ENCODE results near the gene FRMD4A.

DNA sequence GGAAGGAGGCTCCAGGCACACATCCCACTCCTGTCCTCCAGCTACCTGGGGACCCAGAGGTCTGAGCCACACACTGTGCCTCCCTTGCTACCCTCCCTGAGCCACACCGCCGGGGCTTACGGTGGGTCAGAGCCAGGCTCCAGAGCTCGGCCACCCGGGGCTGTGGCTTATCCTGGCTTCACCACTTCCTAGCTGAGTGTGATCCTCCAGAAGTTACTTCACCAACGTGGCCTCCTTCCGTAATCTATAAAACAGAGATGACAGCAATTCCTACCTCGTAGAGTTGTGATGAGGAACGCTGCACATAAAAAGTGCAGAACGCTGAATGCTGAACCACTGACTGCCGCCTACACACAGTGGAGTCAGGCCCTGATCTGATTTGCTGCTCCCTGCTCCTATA, 458.9 kb downstream of the FRMD4A start:
- TF ChIP-seq, protein P1, sequence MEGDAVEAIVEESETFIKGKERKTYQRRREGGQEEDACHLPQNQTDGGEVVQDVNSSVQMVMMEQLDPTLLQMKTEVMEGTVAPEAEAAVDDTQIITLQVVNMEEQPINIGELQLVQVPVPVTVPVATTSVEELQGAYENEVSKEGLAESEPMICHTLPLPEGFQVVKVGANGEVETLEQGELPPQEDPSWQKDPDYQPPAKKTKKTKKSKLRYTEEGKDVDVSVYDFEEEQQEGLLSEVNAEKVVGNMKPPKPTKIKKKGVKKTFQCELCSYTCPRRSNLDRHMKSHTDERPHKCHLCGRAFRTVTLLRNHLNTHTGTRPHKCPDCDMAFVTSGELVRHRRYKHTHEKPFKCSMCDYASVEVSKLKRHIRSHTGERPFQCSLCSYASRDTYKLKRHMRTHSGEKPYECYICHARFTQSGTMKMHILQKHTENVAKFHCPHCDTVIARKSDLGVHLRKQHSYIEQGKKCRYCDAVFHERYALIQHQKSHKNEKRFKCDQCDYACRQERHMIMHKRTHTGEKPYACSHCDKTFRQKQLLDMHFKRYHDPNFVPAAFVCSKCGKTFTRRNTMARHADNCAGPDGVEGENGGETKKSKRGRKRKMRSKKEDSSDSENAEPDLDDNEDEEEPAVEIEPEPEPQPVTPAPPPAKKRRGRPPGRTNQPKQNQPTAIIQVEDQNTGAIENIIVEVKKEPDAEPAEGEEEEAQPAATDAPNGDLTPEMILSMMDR (optimal IDR thresholded peaks at IDR 0.05 in 1 of 3, IDR thresholded peaks at IDR 0.05 in 1 of 3, conservative IDR thresholded peaks at IDR 0.05 in 1 of 3; ENCODE audit: extremely low read depth in 1 of 3, insufficient read depth in 2 of 3, low read length in 3 of 3), result no peak
- no peak for TF ChIP-seq EZH2 (IDR thresholded peaks at IDR 0.05; ENCODE audit: low read length)
